ENCODE measurements around the gene PITX1.

Gene PITX1

DNA sequence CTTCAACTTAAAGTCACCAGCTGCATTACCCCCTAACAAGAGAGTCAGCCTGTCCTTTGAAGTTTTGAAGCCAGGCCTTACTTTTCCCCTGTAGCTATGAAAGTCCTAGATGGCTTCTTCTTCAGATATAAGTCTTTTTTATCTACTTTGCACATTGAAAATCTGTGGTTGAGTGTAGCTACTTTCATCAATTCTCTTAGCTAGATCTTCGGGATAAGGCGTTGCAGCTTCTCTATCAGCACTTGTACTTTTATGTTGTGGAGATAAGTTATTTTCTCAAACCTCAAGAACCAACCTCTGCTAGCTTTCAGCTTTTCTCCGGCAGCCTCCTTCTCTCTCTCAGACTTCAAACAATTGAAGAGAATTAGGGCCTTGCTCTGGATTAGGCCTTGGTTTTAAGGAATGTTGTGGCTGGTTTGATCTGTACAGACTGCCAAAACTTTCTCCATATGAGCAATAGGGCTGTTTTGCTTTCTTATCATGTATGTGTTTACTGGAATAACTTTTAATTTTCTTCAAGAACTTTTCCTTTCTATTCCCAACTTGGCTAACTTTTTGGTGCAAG, 44.7 kb downstream of the PITX1 start:
- Histone ChIP-seq H3K4me3 (ENCODE audit: low read depth, low read length) (no peak overlapping the region), H3K27me3 (ENCODE audit: insufficient read depth, low read depth, severe bottlenecking) (no peaks in the 10 kb centered on the region), H3K27ac (no peak overlapping the region), H3K36me3 (no peaks in the 10 kb centered on the region), H3K9me3 (ENCODE audit: severe bottlenecking) (no peaks in the 10 kb centered on the region)
- DNase-seq: no peak
- TF ChIP-seq, protein P1, sequence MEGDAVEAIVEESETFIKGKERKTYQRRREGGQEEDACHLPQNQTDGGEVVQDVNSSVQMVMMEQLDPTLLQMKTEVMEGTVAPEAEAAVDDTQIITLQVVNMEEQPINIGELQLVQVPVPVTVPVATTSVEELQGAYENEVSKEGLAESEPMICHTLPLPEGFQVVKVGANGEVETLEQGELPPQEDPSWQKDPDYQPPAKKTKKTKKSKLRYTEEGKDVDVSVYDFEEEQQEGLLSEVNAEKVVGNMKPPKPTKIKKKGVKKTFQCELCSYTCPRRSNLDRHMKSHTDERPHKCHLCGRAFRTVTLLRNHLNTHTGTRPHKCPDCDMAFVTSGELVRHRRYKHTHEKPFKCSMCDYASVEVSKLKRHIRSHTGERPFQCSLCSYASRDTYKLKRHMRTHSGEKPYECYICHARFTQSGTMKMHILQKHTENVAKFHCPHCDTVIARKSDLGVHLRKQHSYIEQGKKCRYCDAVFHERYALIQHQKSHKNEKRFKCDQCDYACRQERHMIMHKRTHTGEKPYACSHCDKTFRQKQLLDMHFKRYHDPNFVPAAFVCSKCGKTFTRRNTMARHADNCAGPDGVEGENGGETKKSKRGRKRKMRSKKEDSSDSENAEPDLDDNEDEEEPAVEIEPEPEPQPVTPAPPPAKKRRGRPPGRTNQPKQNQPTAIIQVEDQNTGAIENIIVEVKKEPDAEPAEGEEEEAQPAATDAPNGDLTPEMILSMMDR (IDR thresholded peaks at IDR 0.05; ENCODE audit: low read depth, low read length): no peak

DNA sequence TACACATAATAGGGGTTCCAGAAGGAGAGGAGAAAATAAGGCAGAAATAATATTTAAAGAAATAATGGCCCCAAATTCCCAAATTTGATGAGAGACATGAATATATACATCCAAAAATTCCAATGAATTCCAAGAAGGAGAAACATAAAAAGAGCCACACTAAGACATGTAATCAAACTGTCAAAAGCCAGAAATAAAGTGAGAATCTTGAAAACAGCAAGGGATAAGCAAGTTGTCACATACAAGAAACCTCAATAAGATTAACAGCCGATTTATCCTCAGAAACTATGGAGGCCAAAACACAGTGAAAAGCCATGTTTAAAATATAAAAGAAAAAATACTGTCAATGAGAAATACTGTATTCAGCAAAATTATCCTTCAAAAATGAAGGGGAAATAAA, 51.8 kb downstream of the PITX1 start:
- no peak overlapping the region for H3K27ac ChIP-seq
- DNase-seq: no peak
- TF ChIP-seq, protein P1 (IDR thresholded peaks at IDR 0.05; ENCODE audit: low read depth, low read length): no peak
- peaks cover 8% of the 10 kb centered on the region for H3K9me3 ChIP-seq (ENCODE audit: severe bottlenecking)
- H3K4me3 ChIP-seq (ENCODE audit: low read depth, low read length): no peak overlapping the region
- H3K36me3 ChIP-seq: no peaks in the 10 kb centered on the region; the same call in none of the 2 replicates
- no peaks in the 10 kb centered on the region for H3K27me3 ChIP-seq (ENCODE audit: insufficient read depth, low read depth, severe bottlenecking)

DNA sequence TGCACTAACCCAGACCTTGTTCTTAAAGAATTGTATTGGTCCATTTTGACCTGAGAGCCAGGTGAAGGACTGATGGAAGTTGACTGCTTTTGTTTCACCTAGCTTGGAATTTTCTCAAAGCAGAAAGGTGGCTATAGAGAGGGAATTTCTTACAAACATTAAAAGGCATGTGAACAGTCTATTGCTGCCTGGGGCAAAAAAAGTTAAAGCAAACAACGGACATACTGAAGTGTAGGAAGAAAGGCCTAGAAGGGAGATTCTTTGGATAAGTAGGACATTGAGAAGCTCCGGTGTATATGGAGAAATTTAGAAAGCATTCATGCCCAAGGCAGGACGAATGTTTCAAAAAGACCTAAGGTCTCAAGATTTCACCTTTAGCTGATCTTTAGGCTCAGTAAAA, 54.6 kb downstream of the PITX1 start:
- Histone ChIP-seq H3K4me3 (ENCODE audit: low read depth, low read length) (no peak overlapping the region), H3K36me3 (no peaks in the 10 kb centered on the region; the same call in none of the 2 replicates), H3K27me3 (ENCODE audit: insufficient read depth, low read depth, severe bottlenecking) (no peaks in the 10 kb centered on the region), H3K9me3 (ENCODE audit: severe bottlenecking) (peaks cover 8% of the 10 kb centered on the region), H3K27ac (no peak overlapping the region)
- DNase-seq: no peak
- TF ChIP-seq, protein P1 (IDR thresholded peaks at IDR 0.05; ENCODE audit: low read depth, low read length): no peak

Measured in WERI-Rb-1 (cell line).